H9 (cell line): ENCODE results near the gene MAGI1. TPM values are rescaled to one million over a fixed set of nuclear protein-coding genes. Genes with fewer than 3 reads are reported as not detected.

Experiments used
- DNase-seq: peaks from one replicate; pipeline ENCODE4 v3.0.0-alpha.2; 2017
- H2AFZ ChIP-seq: one replicate; pipeline ENCODE4 v1.6.1; 2013; ENCODE audit warnings: mild to moderate bottlenecking, low read length, control low read depth, moderate library complexity
- H2AK5ac ChIP-seq: 2 replicates; pipeline ENCODE4 v1.6.1; 2013; ENCODE audit warnings: low read length, control low read depth, mixed read lengths; ENCODE audit not compliant: insufficient read length
- H2BK120ac ChIP-seq: one replicate; pipeline ENCODE4 v1.6.1; 2013; ENCODE audit warnings: low read depth, mild to moderate bottlenecking, low read length, control low read depth, inconsistent platforms; ENCODE audit not compliant: poor library complexity, severe bottlenecking
- H2BK12ac ChIP-seq: 2 replicates; pipeline ENCODE4 v1.6.1; 2013; ENCODE audit warnings: low read length, control low read depth, mixed read lengths, low read depth; ENCODE audit not compliant: insufficient read length
- H2BK15ac ChIP-seq: 2 replicates; pipeline ENCODE4 v1.6.1; 2013; ENCODE audit warnings: low read depth, low read length, control low read depth
- H2BK20ac ChIP-seq: one replicate; pipeline ENCODE4 v1.6.1; 2013; ENCODE audit warnings: low read depth, mild to moderate bottlenecking, low read length, control low read depth, inconsistent platforms; ENCODE audit not compliant: poor library complexity, severe bottlenecking
- H2BK5ac ChIP-seq: 2 replicates; pipeline ENCODE4 v1.6.1; 2013; ENCODE audit warnings: low read length, control low read depth, mixed read lengths; ENCODE audit not compliant: insufficient read length
- H3K14ac ChIP-seq: 2 replicates; pipeline ENCODE4 v1.6.1; 2013; ENCODE audit warnings: low read length, control low read depth; ENCODE audit not compliant: insufficient read depth
- H3K18ac ChIP-seq: 2 replicates; pipeline ENCODE4 v1.6.1; 2013; ENCODE audit warnings: low read depth, mild to moderate bottlenecking, mixed read lengths, low read length, control low read depth; ENCODE audit not compliant: insufficient read length
- H3K23ac ChIP-seq: 2 replicates; pipeline ENCODE4 v1.6.1; 2013; ENCODE audit warnings: low read length, control low read depth, mixed read lengths, low read depth; ENCODE audit not compliant: insufficient read length
- H3K23me2 ChIP-seq: 2 replicates; pipeline ENCODE4 v1.6.1; 2013; ENCODE audit warnings: low read depth, mild to moderate bottlenecking, mixed read lengths, low read length, control low read depth; ENCODE audit not compliant: insufficient read length, poor library complexity, severe bottlenecking
- H3K27ac ChIP-seq: 2 replicates; pipeline ENCODE4 v1.5.1; 2013; ENCODE audit warnings: low read length, control low read depth, mixed read lengths, low read depth; ENCODE audit not compliant: insufficient read length
- H3K27me3 ChIP-seq: 2 replicates; pipeline ENCODE4 v1.6.1; 2013; ENCODE audit warnings: low read length, control low read depth, inconsistent platforms; ENCODE audit not compliant: insufficient read depth
- H3K4ac ChIP-seq: 2 replicates; pipeline ENCODE4 v1.6.1; 2013; ENCODE audit warnings: low read depth, mild to moderate bottlenecking, control low read depth, inconsistent platforms, low read length, moderate library complexity
- H3K4me1 ChIP-seq: 2 replicates; pipeline ENCODE4 v1.6.1; 2013; ENCODE audit warnings: low read length, control low read depth, inconsistent platforms; ENCODE audit not compliant: insufficient read depth
- H3K4me2 ChIP-seq: 2 replicates; pipeline ENCODE4 v1.6.1; 2013; ENCODE audit warnings: low read length, control low read depth, mixed read lengths; ENCODE audit not compliant: insufficient read length, insufficient read depth
- H3K56ac ChIP-seq: 2 replicates; pipeline ENCODE4 v1.6.1; 2013; ENCODE audit warnings: low read depth, mild to moderate bottlenecking, mixed read lengths, low read length, control low read depth; ENCODE audit not compliant: insufficient read length
- H3K79me1 ChIP-seq: 2 replicates; pipeline ENCODE4 v1.6.1; 2013; ENCODE audit warnings: low read depth, mild to moderate bottlenecking, moderate library complexity, low read length, control low read depth, inconsistent platforms; ENCODE audit not compliant: insufficient read depth, poor library complexity, severe bottlenecking
- H3K79me2 ChIP-seq: 2 replicates; pipeline ENCODE4 v1.6.1; 2013; ENCODE audit warnings: low read length, control low read depth, inconsistent platforms; ENCODE audit not compliant: insufficient read depth
- H3K9ac ChIP-seq: 2 replicates; pipeline ENCODE4 v1.6.1; 2013; ENCODE audit warnings: low read length, control low read depth, mixed read lengths; ENCODE audit not compliant: insufficient read length; ENCODE audit errors: extremely low read depth
- H3K9me3 ChIP-seq: one replicate; pipeline ENCODE4 v1.6.1; 2013; ENCODE audit warnings: low read depth, low read length, inconsistent platforms; ENCODE audit not compliant: control insufficient read depth
- H3T11ph ChIP-seq: one replicate; pipeline ENCODE4 v1.6.1; 2013; ENCODE audit warnings: mild to moderate bottlenecking, low read length, control low read depth, inconsistent platforms
- H4K20me1 ChIP-seq: one replicate; pipeline ENCODE4 v1.6.1; 2013; ENCODE audit not compliant: control insufficient read depth, insufficient read length, insufficient read depth
- H4K5ac ChIP-seq: 2 replicates; pipeline ENCODE4 v1.6.1; 2013; ENCODE audit warnings: low read depth, mild to moderate bottlenecking, mixed read lengths, low read length, control low read depth; ENCODE audit not compliant: insufficient read length
- H4K8ac ChIP-seq: replicated peaks from 2 replicates; pipeline ENCODE4 v1.6.1; 2013; ENCODE audit warnings: low read length, control low read depth, mixed read lengths, low read depth; ENCODE audit not compliant: insufficient read length
- H4K91ac ChIP-seq: 2 replicates; pipeline ENCODE4 v1.6.1; 2013; ENCODE audit warnings: low read depth, mild to moderate bottlenecking, moderate library complexity, mixed read lengths, low read length, control low read depth; ENCODE audit not compliant: insufficient read length
- H3K27ac Mint-ChIP-seq, 3 experiments: 2 replicates in 2 of 3; 3 replicates in 1 of 3; pipeline ENCODE4 v1.8.0; 2020 to 2021; ENCODE audit warnings: mixed read lengths in 3 of 3, mild to moderate bottlenecking in 1 of 3, moderate library complexity in 1 of 3
- H3K27me3 Mint-ChIP-seq: 2 replicates; pipeline ENCODE4 v1.8.0; 2021; ENCODE audit warnings: low read depth, mild to moderate bottlenecking, moderate library complexity, mixed read lengths
- H3K36me3 Mint-ChIP-seq, 3 experiments: 2 replicates in 2 of 3; 3 replicates in 1 of 3; pipeline ENCODE4 v1.8.0; 2020 to 2021; ENCODE audit warnings: low read depth in 3 of 3, mixed read lengths in 3 of 3; ENCODE audit not compliant: insufficient read depth in 1 of 3
- H3K4me1 Mint-ChIP-seq, 2 experiments: 2 replicates each; pipeline ENCODE4 v1.8.0; 2020; ENCODE audit warnings: mixed read lengths in 2 of 2
- H3K4me3 Mint-ChIP-seq, 2 experiments: 2 replicates in 1 of 2; 3 replicates in 1 of 2; pipeline ENCODE4 v1.8.0; 2020 to 2021; ENCODE audit warnings: mild to moderate bottlenecking in 2 of 2, mixed read lengths in 2 of 2, moderate library complexity in 1 of 2
- H3K9me3 Mint-ChIP-seq, 2 experiments: 2 replicates in 1 of 2; 3 replicates in 1 of 2; pipeline ENCODE4 v1.8.0; 2020; ENCODE audit warnings: mild to moderate bottlenecking in 2 of 2, mixed read lengths in 2 of 2, moderate library complexity in 1 of 2
- WGBS: extraction: QIAGEN DNeasy Blood & Tissue Kit; methylation state at CpG from one replicate; pipeline ENCODE4 v1.1.7; 2013; ENCODE audit warnings: missing lambda C conversion rate, low lambda C conversion rate, mixed read lengths; ENCODE audit not compliant: insufficient read length; ENCODE audit errors: extremely low coverage; 5-methylcytosine and 5-hydroxymethylcytosine counted together
- total RNA-seq: library from RNA; stranded (reverse); gene quantifications from 2 replicates; pipeline ENCODE4 v1.2.1, GENCODE V29; 2021
- TF ChIP-seq, protein P1 (sequence below): fragments of 200-600 bp; sonication (generic); conservative IDR thresholded peaks from 3 replicates; pipeline ENCODE4 v1.8.0; 2021; ENCODE audit warnings: antibody characterized with exemption, mild to moderate bottlenecking

MAGI1 gene
- total RNA-seq, 1 experiment from 2014 or later = 65.7 TPM

DNA sequence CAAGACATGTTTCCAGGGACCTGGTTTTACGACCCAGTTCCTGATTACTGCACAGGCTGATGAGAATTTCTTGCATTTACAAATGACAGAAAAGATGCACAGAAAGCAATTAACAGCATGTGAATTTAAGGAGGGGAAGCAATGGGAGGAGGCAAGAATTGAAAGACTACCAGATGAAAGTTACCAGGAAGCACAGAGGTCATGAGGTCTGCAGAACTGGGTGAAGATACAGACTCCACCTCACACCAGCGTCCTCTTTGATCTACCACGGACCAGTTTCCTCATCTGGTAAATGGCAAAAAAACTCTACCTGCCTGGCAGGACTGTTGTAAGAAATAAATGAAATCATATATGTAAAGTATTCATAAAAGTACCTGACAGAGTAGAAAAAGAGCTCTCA lies 266.0 kb downstream of the MAGI1 start:
- no peaks in the 10 kb centered on the region for H3K23me2 ChIP-seq
- no peak overlapping the region for H3K14ac ChIP-seq
- H3K56ac ChIP-seq = no peak overlapping the region
- no peaks in the 10 kb centered on the region for H3K27me3 ChIP-seq
- H3K9me3 ChIP-seq = no peaks in the 10 kb centered on the region
- no peak overlapping the region for H2BK15ac ChIP-seq
- H3K9ac ChIP-seq = no peak overlapping the region
- no peak overlapping the region for H3T11ph ChIP-seq
- no peak overlapping the region for H4K8ac ChIP-seq
- no peak overlapping the region for H2BK12ac ChIP-seq
- H3K4me1 ChIP-seq = no peaks in the 10 kb centered on the region
- Mint-ChIP-seq H3K36me3 (no peaks in the 10 kb centered on the region; a peak in 1 of 7 replicates), H3K4me1 (peaks cover 15 to 16% of the 10 kb centered on the region in 2 experiments), H3K27me3 (no peaks in the 10 kb centered on the region), H3K27ac (no peak overlapping the region), H3K4me3 (no peak overlapping the region), H3K9me3 (no peaks in the 10 kb centered on the region)
- H3K4me2 ChIP-seq = no peak overlapping the region
- no peak overlapping the region for H2BK5ac ChIP-seq
- no peaks in the 10 kb centered on the region for H3K79me1 ChIP-seq
- H2AK5ac ChIP-seq = no peak overlapping the region
- no peak overlapping the region for H3K18ac ChIP-seq
- no peak overlapping the region for H3K27ac ChIP-seq
- H4K5ac ChIP-seq = no peak overlapping the region
- H4K91ac ChIP-seq = no peak overlapping the region
- TF ChIP-seq, protein P1, sequence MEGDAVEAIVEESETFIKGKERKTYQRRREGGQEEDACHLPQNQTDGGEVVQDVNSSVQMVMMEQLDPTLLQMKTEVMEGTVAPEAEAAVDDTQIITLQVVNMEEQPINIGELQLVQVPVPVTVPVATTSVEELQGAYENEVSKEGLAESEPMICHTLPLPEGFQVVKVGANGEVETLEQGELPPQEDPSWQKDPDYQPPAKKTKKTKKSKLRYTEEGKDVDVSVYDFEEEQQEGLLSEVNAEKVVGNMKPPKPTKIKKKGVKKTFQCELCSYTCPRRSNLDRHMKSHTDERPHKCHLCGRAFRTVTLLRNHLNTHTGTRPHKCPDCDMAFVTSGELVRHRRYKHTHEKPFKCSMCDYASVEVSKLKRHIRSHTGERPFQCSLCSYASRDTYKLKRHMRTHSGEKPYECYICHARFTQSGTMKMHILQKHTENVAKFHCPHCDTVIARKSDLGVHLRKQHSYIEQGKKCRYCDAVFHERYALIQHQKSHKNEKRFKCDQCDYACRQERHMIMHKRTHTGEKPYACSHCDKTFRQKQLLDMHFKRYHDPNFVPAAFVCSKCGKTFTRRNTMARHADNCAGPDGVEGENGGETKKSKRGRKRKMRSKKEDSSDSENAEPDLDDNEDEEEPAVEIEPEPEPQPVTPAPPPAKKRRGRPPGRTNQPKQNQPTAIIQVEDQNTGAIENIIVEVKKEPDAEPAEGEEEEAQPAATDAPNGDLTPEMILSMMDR = no peak
- no peaks in the 10 kb centered on the region for H4K20me1 ChIP-seq
- H3K79me2 ChIP-seq = no peaks in the 10 kb centered on the region
- no peak overlapping the region for H2BK120ac ChIP-seq
- DNase-seq = no peak
- no peak overlapping the region for H2AFZ ChIP-seq
- WGBS = no CpG with 5 or more reads among the region's 3 CpGs
- H3K4ac ChIP-seq = no peak overlapping the region
- H3K23ac ChIP-seq = no peak overlapping the region
- no peak overlapping the region for H2BK20ac ChIP-seq
